Measurements from ENCODE around the gene OPALIN. TPM values are rescaled to one million over a fixed set of nuclear protein-coding genes. Genes with fewer than 3 reads are reported as not detected.

The OPALIN gene
- total and polyA plus RNA-seq, 9 of the 15 experiments (the other 6 are each of a cell fraction or from before 2014, with no cell fraction given): not detected

DNA sequence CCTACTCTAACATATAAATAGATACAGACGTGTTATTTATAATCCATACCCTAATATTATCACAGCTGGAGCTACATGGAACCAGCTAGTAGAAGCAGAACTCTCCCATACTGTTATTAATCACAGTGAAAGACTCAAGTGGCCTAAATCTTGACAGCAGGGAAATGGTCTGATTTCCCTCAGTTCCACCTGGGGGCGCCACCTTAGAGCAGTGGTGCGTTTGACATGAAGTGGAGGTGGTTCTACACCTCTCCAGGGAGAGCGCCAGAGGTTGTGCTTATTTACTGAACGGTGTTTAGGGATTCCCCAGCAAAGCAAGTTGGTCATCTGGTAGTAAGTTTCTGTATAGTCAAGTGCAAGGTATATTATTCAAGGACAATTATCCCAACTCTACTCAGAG is 37.0 kb downstream of the OPALIN start:
- H4K20me1 ChIP-seq (replicated peaks; ENCODE audit: control insufficient read depth, insufficient read depth, low read length): no peaks in the 10 kb centered on the region
- H3K4me2 ChIP-seq (ENCODE audit: insufficient read depth, low read length): no peak overlapping the region
- no peak overlapping the region for H3K4me3 ChIP-seq
- CTCF ChIA-PET (ENCODE audit: low intra/inter-chr PET ratio): no interaction called here
- H3K36me3 ChIP-seq (ENCODE audit: control insufficient read depth, insufficient read depth, low read length): no peaks in the 10 kb centered on the region
- no peaks in the 10 kb centered on the region for H3K9me3 ChIP-seq (replicated peaks; ENCODE audit: control insufficient read depth, insufficient read depth, low read depth, low read length)
- no peaks in the 10 kb centered on the region for H3K79me2 ChIP-seq (ENCODE audit: control insufficient read depth, insufficient read depth, low read length)
- POLR2A ChIA-PET: interaction anchor here (0.7 kb wide), 1 partner anchor 12 kb away, joined by 3 read pairs; no protein-coding TSS in a partner anchor
- FAIRE-seq: no peak
- H3K9me1 ChIP-seq (ENCODE audit: control insufficient read depth, insufficient read depth, low read length): no peaks in the 10 kb centered on the region
- 0% methylated on average over 3 of the region's 5 CpGs for WGBS (ENCODE audit: insufficient coverage, low coverage, missing lambda C conversion rate)
- in situ Hi-C loops (cut with MboI) (loop anchor here (10.0 kb wide), 1 partner anchor 307 kb away; no protein-coding TSS in a partner anchor), intact Hi-C loops (cut with micrococcal nuclease) (no loop called here)
- peaks cover 4 to 13% of the 10 kb centered on the region in 2 experiments; a peak in 3 of 5 replicates for H3K27me3 ChIP-seq (ENCODE audit: control insufficient read depth in 2 of 2, insufficient read depth in 2 of 2, low read length in 2 of 2)
- H2AFZ ChIP-seq (ENCODE audit: low read depth, low read length): no peak overlapping the region
- no peak for DNase-seq (ENCODE audit: extremely low read depth in 1 of 4, low spot score in 3 of 4)
- H3K9ac ChIP-seq (ENCODE audit: insufficient read depth in 1 of 2, low read depth in 2 of 2, low read length in 2 of 2): no peak overlapping the region
- ATAC-seq: no peak
- H3K4me1 ChIP-seq (replicated peaks in 1 of 2; ENCODE audit: control insufficient read depth in 2 of 2, insufficient read depth in 2 of 2, low read length in 2 of 2): no peaks in the 10 kb centered on the region
- no TSS peak for BruUV-seq (replicated peaks)
- no peak overlapping the region for H3K27ac ChIP-seq (ENCODE audit: extremely low read depth, low read depth, low read length)
- no peak for TF ChIP-seq EHMT2 (IDR thresholded peaks at IDR 0.05)
- no peak for TF ChIP-seq TFE3 (CRISPR knock-in tag; IDR thresholded peaks at IDR 0.05)
- TF ChIP-seq, protein P1, sequence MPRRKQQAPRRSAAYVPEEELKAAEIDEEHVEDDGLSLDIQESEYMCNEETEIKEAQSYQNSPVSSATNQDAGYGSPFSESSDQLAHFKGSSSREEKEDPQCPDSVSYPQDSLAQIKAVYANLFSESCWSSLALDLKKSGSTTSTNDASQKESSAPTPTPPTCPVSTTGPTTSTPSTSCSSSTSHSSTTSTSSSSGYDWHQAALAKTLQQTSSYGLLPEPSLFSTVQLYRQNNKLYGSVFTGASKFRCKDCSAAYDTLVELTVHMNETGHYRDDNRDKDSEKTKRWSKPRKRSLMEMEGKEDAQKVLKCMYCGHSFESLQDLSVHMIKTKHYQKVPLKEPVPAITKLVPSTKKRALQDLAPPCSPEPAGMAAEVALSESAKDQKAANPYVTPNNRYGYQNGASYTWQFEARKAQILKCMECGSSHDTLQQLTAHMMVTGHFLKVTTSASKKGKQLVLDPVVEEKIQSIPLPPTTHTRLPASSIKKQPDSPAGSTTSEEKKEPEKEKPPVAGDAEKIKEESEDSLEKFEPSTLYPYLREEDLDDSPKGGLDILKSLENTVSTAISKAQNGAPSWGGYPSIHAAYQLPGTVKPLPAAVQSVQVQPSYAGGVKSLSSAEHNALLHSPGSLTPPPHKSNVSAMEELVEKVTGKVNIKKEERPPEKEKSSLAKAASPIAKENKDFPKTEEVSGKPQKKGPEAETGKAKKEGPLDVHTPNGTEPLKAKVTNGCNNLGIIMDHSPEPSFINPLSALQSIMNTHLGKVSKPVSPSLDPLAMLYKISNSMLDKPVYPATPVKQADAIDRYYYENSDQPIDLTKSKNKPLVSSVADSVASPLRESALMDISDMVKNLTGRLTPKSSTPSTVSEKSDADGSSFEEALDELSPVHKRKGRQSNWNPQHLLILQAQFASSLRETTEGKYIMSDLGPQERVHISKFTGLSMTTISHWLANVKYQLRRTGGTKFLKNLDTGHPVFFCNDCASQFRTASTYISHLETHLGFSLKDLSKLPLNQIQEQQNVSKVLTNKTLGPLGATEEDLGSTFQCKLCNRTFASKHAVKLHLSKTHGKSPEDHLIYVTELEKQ (CRISPR knock-in tag; IDR thresholded peaks at IDR 0.05): no peak
- TF ChIP-seq, protein P2, sequence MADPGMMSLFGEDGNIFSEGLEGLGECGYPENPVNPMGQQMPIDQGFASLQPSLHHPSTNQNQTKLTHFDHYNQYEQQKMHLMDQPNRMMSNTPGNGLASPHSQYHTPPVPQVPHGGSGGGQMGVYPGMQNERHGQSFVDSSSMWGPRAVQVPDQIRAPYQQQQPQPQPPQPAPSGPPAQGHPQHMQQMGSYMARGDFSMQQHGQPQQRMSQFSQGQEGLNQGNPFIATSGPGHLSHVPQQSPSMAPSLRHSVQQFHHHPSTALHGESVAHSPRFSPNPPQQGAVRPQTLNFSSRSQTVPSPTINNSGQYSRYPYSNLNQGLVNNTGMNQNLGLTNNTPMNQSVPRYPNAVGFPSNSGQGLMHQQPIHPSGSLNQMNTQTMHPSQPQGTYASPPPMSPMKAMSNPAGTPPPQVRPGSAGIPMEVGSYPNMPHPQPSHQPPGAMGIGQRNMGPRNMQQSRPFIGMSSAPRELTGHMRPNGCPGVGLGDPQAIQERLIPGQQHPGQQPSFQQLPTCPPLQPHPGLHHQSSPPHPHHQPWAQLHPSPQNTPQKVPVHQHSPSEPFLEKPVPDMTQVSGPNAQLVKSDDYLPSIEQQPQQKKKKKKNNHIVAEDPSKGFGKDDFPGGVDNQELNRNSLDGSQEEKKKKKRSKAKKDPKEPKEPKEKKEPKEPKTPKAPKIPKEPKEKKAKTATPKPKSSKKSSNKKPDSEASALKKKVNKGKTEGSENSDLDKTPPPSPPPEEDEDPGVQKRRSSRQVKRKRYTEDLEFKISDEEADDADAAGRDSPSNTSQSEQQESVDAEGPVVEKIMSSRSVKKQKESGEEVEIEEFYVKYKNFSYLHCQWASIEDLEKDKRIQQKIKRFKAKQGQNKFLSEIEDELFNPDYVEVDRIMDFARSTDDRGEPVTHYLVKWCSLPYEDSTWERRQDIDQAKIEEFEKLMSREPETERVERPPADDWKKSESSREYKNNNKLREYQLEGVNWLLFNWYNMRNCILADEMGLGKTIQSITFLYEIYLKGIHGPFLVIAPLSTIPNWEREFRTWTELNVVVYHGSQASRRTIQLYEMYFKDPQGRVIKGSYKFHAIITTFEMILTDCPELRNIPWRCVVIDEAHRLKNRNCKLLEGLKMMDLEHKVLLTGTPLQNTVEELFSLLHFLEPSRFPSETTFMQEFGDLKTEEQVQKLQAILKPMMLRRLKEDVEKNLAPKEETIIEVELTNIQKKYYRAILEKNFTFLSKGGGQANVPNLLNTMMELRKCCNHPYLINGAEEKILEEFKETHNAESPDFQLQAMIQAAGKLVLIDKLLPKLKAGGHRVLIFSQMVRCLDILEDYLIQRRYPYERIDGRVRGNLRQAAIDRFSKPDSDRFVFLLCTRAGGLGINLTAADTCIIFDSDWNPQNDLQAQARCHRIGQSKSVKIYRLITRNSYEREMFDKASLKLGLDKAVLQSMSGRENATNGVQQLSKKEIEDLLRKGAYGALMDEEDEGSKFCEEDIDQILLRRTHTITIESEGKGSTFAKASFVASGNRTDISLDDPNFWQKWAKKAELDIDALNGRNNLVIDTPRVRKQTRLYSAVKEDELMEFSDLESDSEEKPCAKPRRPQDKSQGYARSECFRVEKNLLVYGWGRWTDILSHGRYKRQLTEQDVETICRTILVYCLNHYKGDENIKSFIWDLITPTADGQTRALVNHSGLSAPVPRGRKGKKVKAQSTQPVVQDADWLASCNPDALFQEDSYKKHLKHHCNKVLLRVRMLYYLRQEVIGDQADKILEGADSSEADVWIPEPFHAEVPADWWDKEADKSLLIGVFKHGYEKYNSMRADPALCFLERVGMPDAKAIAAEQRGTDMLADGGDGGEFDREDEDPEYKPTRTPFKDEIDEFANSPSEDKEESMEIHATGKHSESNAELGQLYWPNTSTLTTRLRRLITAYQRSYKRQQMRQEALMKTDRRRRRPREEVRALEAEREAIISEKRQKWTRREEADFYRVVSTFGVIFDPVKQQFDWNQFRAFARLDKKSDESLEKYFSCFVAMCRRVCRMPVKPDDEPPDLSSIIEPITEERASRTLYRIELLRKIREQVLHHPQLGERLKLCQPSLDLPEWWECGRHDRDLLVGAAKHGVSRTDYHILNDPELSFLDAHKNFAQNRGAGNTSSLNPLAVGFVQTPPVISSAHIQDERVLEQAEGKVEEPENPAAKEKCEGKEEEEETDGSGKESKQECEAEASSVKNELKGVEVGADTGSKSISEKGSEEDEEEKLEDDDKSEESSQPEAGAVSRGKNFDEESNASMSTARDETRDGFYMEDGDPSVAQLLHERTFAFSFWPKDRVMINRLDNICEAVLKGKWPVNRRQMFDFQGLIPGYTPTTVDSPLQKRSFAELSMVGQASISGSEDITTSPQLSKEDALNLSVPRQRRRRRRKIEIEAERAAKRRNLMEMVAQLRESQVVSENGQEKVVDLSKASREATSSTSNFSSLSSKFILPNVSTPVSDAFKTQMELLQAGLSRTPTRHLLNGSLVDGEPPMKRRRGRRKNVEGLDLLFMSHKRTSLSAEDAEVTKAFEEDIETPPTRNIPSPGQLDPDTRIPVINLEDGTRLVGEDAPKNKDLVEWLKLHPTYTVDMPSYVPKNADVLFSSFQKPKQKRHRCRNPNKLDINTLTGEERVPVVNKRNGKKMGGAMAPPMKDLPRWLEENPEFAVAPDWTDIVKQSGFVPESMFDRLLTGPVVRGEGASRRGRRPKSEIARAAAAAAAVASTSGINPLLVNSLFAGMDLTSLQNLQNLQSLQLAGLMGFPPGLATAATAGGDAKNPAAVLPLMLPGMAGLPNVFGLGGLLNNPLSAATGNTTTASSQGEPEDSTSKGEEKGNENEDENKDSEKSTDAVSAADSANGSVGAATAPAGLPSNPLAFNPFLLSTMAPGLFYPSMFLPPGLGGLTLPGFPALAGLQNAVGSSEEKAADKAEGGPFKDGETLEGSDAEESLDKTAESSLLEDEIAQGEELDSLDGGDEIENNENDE (IDR thresholded peaks at IDR 0.05; ENCODE audit: low read depth, low read length): no peak

All from K562 (cell line).